Bronchial epithelial cell (primary cell): Measurements from ENCODE around the gene BEAN1. TPM values are rescaled to one million over a fixed set of nuclear protein-coding genes. Genes with fewer than 3 reads are reported as not detected.

ENCODE experiments used
- DNase-seq: peaks from one replicate; pipeline ENCODE4 v3.0.0-alpha.2; 2010; ENCODE audit warnings: low read depth
- FAIRE-seq: peaks from 2 replicates; lab custom pipeline; 2011; peaks lifted over from hg19 to GRCh38; lab: Jason Lieb, UNC
- H3K27me3 ChIP-seq: 2 replicates; pipeline ENCODE4 v1.5.1; 2011; ENCODE audit warnings: low read length; ENCODE audit not compliant: control insufficient read depth, insufficient read depth
- H3K36me3 ChIP-seq: 2 replicates; pipeline ENCODE4 v1.5.1; 2011; ENCODE audit warnings: low read length; ENCODE audit not compliant: control insufficient read depth, insufficient read depth
- H3K4me3 ChIP-seq: 2 replicates; pipeline ENCODE4 v1.5.1; 2011; ENCODE audit warnings: mild to moderate bottlenecking, low read depth, low read length, control low read depth
- total RNA-seq: library from RNA; depleted of rRNA; stranded (reverse); fragments of >200 nt; gene quantifications from 2 replicates; pipeline ENCODE4 v1.2.1, GENCODE V29; 2014
- TF ChIP-seq, protein P1 (sequence below): IDR thresholded peaks from 2 replicates; pipeline ENCODE4 v1.5.1; 2011; ENCODE audit warnings: mild to moderate bottlenecking, moderate library complexity, low read length, control low read depth, inconsistent platforms; ENCODE audit not compliant: insufficient read depth, severe bottlenecking

The BEAN1 gene
- total RNA-seq, 1 donor from 2014 or later = not detected

DNA sequence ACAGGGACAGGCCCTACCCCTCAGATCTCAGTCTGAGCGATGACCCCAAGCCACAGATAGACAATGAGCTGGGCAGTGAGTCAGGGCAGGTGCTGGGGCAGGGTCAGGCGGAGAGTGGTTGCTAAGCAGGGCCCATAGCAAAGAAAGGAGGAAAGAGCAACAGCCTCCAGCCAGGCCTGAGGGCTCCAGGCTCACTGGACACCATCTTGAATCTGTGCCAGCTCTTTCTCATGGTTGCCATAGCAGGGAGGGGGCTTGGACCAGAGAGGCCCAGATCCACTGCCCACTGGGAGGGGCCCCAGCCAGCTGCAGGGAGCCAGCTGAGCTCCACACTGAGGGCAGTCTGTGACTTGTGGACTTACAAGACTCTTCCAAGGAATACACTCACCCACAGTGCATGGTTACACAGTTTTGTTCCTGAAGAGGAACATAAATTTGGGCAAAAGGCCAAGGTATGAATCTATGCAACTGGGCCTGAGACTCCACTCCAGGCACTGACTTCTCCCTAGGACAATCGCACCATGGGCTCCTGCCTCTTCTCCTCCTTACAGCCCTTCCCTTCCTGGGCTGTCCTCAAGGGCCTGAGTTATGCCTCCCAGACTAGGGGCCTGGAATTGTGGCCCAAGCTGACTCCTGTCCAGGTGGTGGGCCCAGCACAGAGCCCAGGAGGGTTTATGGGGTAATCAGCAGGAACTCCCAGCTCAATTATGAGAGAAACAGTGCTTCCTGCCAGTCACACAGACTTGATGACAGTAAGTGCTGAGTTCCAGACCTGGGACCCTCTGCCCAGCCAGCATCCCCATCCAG, 59.9 kb downstream of the BEAN1 start:
- Histone ChIP-seq H3K27me3 (no peaks in the 10 kb centered on the region), H3K36me3 (no peaks in the 10 kb centered on the region), H3K4me3 (no peak overlapping the region)
- DNase-seq (peak; percentile 70), FAIRE-seq (peak; percentile 82)
- TF ChIP-seq, protein P1, sequence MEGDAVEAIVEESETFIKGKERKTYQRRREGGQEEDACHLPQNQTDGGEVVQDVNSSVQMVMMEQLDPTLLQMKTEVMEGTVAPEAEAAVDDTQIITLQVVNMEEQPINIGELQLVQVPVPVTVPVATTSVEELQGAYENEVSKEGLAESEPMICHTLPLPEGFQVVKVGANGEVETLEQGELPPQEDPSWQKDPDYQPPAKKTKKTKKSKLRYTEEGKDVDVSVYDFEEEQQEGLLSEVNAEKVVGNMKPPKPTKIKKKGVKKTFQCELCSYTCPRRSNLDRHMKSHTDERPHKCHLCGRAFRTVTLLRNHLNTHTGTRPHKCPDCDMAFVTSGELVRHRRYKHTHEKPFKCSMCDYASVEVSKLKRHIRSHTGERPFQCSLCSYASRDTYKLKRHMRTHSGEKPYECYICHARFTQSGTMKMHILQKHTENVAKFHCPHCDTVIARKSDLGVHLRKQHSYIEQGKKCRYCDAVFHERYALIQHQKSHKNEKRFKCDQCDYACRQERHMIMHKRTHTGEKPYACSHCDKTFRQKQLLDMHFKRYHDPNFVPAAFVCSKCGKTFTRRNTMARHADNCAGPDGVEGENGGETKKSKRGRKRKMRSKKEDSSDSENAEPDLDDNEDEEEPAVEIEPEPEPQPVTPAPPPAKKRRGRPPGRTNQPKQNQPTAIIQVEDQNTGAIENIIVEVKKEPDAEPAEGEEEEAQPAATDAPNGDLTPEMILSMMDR = no peak

DNA sequence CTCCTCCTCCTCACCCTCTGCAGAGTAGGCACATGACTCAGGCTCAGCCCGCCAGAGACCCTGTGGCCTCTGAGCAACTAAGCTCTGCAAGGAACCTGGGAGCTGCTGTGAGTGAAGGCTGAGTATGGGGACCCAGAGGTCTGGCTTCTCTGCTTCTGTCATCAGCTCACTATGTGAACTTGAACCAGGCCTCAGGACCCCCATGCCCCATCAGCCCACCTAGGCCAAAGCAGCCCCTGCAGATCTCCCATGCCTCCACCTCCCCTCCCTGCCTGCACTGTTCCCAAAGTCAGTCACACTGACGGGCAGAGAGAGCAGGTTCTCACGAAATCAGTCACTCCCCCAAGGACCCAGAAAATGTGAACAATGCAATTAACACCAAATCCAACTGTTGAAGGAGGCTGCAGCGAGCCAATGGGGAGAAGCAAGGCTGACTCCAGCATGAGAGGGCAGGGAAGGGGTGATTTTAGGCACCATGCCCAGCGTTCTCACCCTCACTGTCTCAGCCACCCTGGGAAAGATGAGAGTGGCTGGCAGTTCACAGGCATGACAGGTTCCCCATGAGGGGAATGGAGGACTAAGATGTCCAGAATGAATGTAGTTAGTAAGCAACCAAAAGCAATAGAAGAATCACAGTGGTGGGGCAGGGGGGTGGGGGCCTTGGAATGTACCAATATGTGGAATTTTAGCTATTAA, 60.6 kb downstream of the BEAN1 start:
- Histone ChIP-seq H3K36me3 (no peaks in the 10 kb centered on the region), H3K4me3 (no peak overlapping the region), H3K27me3 (no peaks in the 10 kb centered on the region)
- no peak for DNase-seq
- TF ChIP-seq, protein P1 = no peak
- no peak for FAIRE-seq

DNA sequence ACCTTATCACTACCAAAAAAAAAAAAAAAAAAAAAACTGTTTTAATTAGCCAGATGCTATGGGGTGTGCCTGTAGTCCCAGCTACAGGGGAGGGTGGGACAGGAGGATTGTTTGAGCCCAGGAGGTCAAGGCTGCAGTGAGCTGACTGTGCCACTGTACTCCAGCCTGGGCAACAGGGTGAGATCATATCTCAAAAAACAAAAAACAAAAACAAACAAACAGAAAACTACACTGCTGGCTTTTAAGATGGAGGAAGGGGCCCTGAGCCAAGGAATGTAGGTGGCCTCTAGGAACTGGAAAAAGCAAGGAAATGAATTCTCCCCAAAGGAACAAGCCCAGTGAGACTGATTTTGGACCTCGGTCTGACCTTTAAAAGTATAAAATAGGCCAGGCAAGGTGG, 61.4 kb downstream of the BEAN1 start:
- FAIRE-seq = no peak

DNA sequence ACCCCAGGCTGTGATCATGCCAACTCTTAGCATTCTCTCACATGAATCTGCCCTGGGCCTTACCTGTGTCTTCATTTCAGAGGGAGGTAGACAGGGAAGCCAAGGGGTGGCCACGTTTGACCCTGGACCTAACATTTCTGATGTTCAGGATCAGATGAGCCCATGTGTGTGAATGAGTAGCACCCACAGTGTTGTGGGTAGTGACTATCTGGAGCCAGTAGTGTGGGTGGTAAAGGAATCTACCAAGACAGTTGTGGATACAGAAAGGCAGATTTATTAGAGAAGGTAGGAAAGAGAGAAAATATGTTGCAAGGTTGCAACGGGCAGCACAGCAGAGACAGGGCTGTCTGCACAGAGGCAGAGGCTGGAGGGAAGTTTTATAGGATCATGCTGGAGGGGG, 62.3 kb downstream of the BEAN1 start:
- DNase-seq (no peak), FAIRE-seq (no peak)
- H3K36me3 ChIP-seq = no peaks in the 10 kb centered on the region

More for the DNA sequence above, 61.4 kb downstream of the BEAN1 start:
- H3K4me3 ChIP-seq = no peak overlapping the region
- no peak for DNase-seq
- no peaks in the 10 kb centered on the region for H3K27me3 ChIP-seq
- TF ChIP-seq, protein P1 = no peak
- no peaks in the 10 kb centered on the region for H3K36me3 ChIP-seq

DNA sequence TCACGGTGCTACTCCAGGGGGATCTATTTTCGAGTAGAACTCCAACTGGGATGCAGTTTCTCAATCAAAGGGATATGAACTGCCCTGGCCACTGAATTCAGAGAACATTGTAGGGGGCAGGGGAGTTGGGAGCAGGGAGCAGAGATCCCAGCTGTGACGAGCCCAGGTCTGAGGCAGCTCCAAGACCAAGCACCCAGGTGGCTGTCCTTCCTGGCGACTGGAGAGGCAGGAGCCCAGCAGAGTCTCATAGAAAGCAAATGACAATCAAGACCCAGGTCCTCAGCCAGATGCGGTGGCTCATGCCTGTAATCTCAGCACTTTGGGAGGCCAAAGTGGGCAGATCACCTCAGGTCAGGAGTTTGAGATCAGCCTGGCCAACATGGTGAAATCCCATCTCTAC, 62.7 kb downstream of the BEAN1 start:
- Histone ChIP-seq H3K27me3 (no peaks in the 10 kb centered on the region), H3K4me3 (no peak overlapping the region), H3K36me3 (no peaks in the 10 kb centered on the region)
- TF ChIP-seq, protein P1 = no peak
- FAIRE-seq (peak; percentile 18), DNase-seq (no peak)

More for the DNA sequence above, 62.3 kb downstream of the BEAN1 start:
- Histone ChIP-seq H3K4me3 (no peak overlapping the region), H3K27me3 (no peaks in the 10 kb centered on the region)
- TF ChIP-seq, protein P1 = no peak
